Thoracic aorta (tissue), 2 donors: Measurements from ENCODE around the gene PROCA1. TPM values are rescaled to one million over a fixed set of nuclear protein-coding genes. Genes with fewer than 3 reads are reported as not detected.
"Not testable (repeated sequence)": the region's sequence is repeated elsewhere in the genome, so short reads cannot be mapped to it uniquely, and the experiment has no call there.

Experiments used
- ATAC-seq: fragments of 150-250 bp; one replicate; pipeline ENCODE4 v1.8.0; 2017; ENCODE audit warnings: low read depth; ENCODE audit not compliant: insufficient number of reproducible peaks, low FRiP score
- DNase-seq: peaks from one replicate; pipeline ENCODE4 v3.0.0-alpha.2; 2020; ENCODE audit warnings: low spot score
- H3K27ac ChIP-seq, 2 donors: fragments of 200-600 bp; sonication (generic); 1 replicate in 1 of 2; 2 replicates in 1 of 2; pipeline ENCODE4 v1.5.1; 2016; ENCODE audit warnings: mild to moderate bottlenecking in 2 of 2, moderate library complexity in 2 of 2
- H3K27me3 ChIP-seq: fragments of 200-600 bp; sonication (generic); replicated peaks from 2 replicates; pipeline ENCODE4 v1.6.0; 2016; ENCODE audit warnings: mild to moderate bottlenecking; ENCODE audit not compliant: insufficient read depth
- H3K36me3 ChIP-seq: fragments of 200-600 bp; sonication (generic); one replicate; pipeline ENCODE4 v1.5.1; 2016
- H3K4me1 ChIP-seq, 2 donors: fragments of 200-600 bp; sonication (generic); 1 replicate in 1 of 2; 2 replicates in 1 of 2; pipeline versions ENCODE4 v1.5.1 to v1.6.0; 2016; ENCODE audit warnings: low read depth in 2 of 2, mild to moderate bottlenecking in 1 of 2; ENCODE audit not compliant: control insufficient read depth in 1 of 2
- H3K4me3 ChIP-seq: fragments of 200-600 bp; sonication (generic); 2 replicates; pipeline ENCODE4 v1.5.1; 2016; ENCODE audit warnings: mild to moderate bottlenecking
- H3K9me3 ChIP-seq: fragments of 200-600 bp; sonication (generic); 2 replicates; pipeline ENCODE4 v1.5.1; 2016
- total RNA-seq, 2 donors: library from RNA; depleted of rRNA; stranded (reverse); fragments of >200 nt; gene quantifications; one replicate each; pipeline versions ENCODE4 v1.1.0 to v1.2.3, GENCODE V29; 2016
- TF ChIP-seq, protein P1 (sequence below): fragments of 200-600 bp; sonication (generic); IDR thresholded peaks from one replicate; pipeline ENCODE4 v1.5.1; 2019; ENCODE audit warnings: antibody characterized with exemption

PROCA1 gene
- total RNA-seq, 2 donors from 2014 or later = 1.1 to 1.8 TPM

DNA sequence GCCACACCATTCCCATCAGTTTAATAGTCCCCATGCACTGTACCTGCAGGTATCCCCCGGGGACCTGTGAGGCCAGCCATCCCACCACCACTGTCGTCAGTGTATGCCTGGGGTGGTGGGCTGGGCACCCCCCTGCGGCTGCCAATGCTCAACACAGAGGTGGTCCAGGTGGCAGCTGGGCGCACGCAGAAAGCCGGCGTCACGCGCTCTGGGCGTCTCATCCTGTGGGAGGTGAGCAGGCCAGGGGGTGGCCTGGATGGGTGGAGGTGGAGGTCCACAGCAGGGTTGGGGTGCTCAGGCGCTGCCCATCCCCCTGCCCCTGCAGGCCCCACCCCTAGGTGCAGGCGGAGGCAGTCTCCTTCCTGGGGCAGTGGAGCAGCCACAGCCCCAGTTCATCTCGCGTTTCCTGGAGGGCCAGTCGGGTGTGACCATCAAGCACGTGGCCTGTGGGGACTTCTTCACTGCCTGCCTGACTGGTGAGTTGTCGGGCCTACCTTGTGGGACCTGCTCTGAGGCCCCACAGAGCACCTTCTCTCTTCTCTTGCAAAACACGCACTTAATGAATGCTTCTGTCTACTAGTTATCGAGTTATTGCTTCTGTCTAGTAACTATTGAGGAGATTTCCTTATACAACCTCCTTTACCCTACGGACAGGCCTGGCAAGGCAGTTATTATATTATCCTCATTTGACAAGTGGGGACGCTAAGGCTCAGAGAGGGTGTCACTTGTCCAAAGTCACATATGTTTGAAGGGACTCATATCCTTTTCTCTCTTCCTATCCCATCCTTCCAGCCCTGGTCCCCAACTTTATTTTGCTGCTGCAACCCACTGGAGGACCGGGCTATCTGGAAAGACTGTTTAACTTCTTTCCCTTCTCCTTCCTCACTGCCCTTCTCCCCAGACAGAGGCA, 26.3 kb upstream of the PROCA1 start:
- H3K27ac ChIP-seq = no peak overlapping the region
- no peaks in the 10 kb centered on the region for H3K36me3 ChIP-seq
- peaks cover 0 to 8% of the 10 kb centered on the region in 2 donors for H3K4me1 ChIP-seq
- ATAC-seq (no peak), DNase-seq (no peak)
- TF ChIP-seq, protein P1, sequence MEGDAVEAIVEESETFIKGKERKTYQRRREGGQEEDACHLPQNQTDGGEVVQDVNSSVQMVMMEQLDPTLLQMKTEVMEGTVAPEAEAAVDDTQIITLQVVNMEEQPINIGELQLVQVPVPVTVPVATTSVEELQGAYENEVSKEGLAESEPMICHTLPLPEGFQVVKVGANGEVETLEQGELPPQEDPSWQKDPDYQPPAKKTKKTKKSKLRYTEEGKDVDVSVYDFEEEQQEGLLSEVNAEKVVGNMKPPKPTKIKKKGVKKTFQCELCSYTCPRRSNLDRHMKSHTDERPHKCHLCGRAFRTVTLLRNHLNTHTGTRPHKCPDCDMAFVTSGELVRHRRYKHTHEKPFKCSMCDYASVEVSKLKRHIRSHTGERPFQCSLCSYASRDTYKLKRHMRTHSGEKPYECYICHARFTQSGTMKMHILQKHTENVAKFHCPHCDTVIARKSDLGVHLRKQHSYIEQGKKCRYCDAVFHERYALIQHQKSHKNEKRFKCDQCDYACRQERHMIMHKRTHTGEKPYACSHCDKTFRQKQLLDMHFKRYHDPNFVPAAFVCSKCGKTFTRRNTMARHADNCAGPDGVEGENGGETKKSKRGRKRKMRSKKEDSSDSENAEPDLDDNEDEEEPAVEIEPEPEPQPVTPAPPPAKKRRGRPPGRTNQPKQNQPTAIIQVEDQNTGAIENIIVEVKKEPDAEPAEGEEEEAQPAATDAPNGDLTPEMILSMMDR = no peak
- no peaks in the 10 kb centered on the region for H3K9me3 ChIP-seq
- H3K27me3 ChIP-seq = no peaks in the 10 kb centered on the region
- no peak overlapping the region for H3K4me3 ChIP-seq

DNA sequence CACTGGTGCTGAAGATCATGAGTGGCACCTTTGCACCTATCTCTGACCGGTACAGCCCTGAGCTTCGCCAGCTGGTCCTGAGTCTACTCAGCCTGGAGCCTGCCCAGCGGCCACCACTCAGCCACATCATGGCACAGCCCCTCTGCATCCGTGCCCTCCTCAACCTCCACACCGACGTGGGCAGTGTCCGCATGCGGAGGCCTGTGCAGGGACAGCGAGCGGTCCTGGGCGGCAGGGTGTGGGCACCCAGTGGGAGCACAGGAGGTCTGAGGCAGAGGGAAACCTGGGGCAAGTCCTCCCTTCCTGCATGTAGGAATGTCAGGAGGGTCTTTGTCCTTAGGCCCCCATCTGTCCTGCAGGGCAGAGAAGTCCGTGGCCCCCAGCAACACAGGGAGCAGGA, 25.6 kb upstream of the PROCA1 start:
- Histone ChIP-seq H3K4me3 (no peak overlapping the region), H3K36me3 (no peaks in the 10 kb centered on the region), H3K27ac (no peak overlapping the region), H3K4me1 (peaks cover 0 to under 1% of the 10 kb centered on the region in 2 donors), H3K27me3 (no peaks in the 10 kb centered on the region), H3K9me3 (no peaks in the 10 kb centered on the region)
- ATAC-seq (no peak), DNase-seq (no peak)
- TF ChIP-seq, protein P1 = no peak

DNA sequence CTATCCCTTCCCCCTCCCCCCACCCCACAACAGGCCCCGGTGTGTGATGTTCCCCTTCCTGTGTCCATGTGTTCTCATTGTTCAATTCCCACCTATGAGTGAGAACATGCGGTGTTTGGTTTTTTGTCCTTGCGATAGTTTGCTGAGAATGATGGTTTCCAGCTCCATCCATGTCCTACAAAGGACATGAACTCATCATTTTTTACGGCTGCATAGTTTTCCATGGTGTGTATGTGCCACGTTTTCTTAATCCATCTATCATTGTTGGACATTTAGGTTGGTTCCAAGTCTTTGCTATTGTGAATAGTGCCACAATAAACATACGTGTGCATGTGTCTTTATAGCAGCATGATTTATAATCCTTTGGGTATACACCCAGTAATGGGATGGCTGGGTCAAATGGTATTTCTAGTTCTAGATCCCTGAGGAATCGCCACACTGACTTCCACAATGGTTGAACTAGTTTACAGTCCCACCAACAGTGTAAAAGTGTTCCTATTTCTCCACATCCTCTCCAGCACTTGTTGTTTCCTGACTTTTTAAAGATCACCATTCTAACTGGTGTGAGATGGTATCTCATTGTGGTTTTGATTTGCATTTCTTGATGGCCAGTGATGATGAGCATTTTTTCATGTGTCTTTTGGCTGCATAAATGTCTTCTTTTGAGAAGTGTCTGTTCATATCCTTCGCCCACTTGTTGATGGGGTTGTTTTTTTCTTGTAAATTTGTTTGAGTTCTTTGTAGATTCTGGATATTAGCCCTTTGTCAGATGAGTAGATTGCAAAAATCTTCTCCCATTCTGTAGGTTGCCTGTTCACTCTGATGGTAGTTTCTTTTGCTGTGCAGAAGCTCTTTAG, 24.5 kb upstream of the PROCA1 start:
- not testable (repeated sequence) for H3K36me3 ChIP-seq, DNase-seq, ATAC-seq

DNA sequence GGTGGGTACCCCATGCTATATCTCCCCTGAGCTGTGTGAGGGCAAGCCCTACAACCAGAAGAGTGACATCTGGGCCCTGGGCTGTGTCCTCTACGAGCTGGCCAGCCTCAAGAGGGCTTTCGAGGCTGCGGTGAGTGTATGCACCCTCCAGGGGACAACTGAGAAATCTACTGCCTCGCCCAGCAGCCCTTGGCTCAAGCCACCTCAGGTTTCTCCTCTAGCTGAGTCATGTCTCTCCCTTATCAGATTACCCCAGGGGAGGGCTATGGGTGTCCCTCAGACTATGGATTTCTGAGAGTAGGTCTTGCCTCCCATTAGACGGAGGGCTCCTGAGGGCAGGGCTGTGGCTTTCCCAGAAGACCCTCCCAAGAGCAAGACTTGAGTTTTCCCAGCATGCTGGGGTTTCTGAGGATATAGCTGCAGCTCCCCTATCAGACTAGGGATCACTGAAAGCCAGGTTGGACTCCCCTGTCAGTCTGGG, 23.6 kb upstream of the PROCA1 start:
- Histone ChIP-seq H3K4me1 (no peaks in the 10 kb centered on the region), H3K9me3 (no peaks in the 10 kb centered on the region), H3K36me3 (no peaks in the 10 kb centered on the region), H3K4me3 (no peak overlapping the region), H3K27ac (no peak overlapping the region), H3K27me3 (no peaks in the 10 kb centered on the region)
- ATAC-seq = no peak
- TF ChIP-seq, protein P1 = no peak
- no peak for DNase-seq

More for the DNA sequence above, 24.5 kb upstream of the PROCA1 start:
- not testable (repeated sequence) for H3K27ac ChIP-seq, H3K27me3 ChIP-seq, H3K9me3 ChIP-seq, H3K4me1 ChIP-seq, H3K4me3 ChIP-seq

DNA sequence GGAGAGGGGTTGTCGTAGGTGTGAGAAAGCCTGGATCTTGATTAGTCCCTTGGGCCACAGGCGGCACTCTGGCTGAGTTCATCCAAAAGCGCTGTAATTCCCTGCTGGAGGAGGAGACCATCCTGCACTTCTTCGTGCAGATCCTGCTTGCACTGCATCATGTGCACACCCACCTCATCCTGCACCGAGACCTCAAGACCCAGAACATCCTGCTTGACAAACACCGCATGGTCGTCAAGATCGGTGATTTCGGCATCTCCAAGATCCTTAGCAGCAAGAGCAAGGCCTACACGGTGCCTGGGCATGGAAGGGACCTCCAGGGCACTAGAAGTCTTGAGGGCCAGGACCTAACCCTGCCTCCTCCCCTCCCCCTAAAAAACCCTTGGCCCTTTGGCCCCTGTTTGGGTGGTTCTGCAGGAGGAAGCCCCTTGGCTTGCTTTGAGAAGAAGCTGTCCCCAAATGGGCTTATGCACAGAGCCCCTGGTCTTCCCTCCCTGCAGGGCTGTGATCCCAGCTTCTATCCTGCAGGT, 23.1 kb upstream of the PROCA1 start:
- Histone ChIP-seq H3K9me3 (no peaks in the 10 kb centered on the region), H3K36me3 (no peaks in the 10 kb centered on the region), H3K27ac (no peak overlapping the region), H3K27me3 (no peaks in the 10 kb centered on the region), H3K4me1 (no peaks in the 10 kb centered on the region), H3K4me3 (no peak overlapping the region)
- DNase-seq (no peak), ATAC-seq (no peak)
- TF ChIP-seq, protein P1 = no peak
